Stimulated activated CD8-positive, alpha-beta memory T cell treated with anti-CD3 and anti-CD28 coated beads, Interleukin-4, amount 100 ng/mL, for 48 hours (primary cell): ENCODE measurements around the gene DDC.

Experiments used
- DNase-seq: peaks from one replicate; pipeline ENCODE4 v3.0.0-alpha.2; 2020

The DDC gene

DNA sequence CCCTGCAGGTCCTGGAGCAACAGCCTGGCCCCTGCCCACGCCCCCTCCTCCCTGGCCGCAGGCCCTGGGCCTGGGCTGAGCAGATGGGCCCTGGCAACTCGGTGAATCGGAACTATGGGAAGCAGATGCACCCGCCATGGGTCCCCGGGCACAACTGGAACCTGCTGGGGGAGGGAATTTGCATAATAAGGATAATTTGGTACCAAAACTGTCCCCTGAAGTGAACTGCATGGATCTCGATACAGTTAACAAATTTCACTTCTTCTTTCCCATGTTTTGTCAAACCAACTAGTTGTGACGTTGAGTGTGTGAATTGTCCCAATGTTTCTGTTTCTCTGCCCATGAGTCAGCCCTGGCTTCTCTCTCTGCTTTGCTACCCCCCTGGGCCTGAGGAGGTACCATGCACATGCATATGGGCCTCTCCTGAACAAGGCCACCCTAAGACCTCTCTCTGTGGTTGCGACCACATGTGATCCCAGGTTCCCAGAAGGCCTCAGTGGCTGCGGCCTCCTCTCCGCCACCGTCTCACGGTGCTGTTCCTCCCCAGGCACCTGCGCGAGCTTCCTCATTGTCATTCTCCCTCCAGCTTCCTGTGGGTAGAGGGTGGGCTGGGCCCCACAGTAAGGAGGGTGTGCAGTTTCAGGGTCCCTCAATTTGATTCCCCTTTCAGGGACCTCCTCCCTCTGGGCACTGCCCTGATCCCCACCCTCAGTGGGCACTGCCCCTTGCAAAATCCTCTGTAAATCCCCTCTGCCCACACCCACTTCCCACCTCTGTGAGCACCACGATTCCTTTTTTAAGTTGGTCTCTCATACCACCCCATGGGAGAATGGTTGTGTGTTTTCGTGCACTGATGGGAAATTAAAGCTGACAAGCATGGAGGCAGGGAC, 155.1 kb downstream of the DDC start:
- DNase-seq: no peak
